Heart left ventricle (tissue), 13 donors: ENCODE measurements around the gene CSTA.

Experiments
- POLR2A ChIP-seq, 2 donors: fragments of 450-650 bp; IDR thresholded peaks; one replicate each; pipeline ENCODE4 v1.6.1; 2017; ENCODE audit warnings: antibody characterized with exemption in 2 of 2, mild to moderate bottlenecking in 2 of 2, moderate library complexity in 2 of 2
- TF ChIP-seq, protein P1 (sequence below), 12 donors: fragments of 200-600 bp; sonication (generic) in 4 of 12; IDR thresholded peaks; one replicate each; pipeline versions ENCODE4 v1.5.0 to v1.8.0; 2018 to 2022; ENCODE audit warnings: antibody characterized with exemption in 12 of 12, mild to moderate bottlenecking in 5 of 12
- donor health status: ischemic (EF 13 %, LVEDD 7.1; RV severe dilation, severe dysfunction).
- donor health status: DM: no; HTN: yes; CAD: no.
- donor health status: DM: no; HTN: no; CAD: no.
- donor health status: ischemic (EF 25% LVEDD 6.9; RV normal size, moderate dysfunction).
- donor health status: ischemic (EF 25% LVEDD 5.7; RV mildly dilated, moderate dysfunction).
- donor health status: ischemic (EF 35%, LVEDD 5.7; RV mildly dilated, moderate dysfunction).
- donor health status: nonischemic (EF 11% LVEDD 7.7; RV severe dilation, severe dysfunction).
- donor health status: DM: yes; HTN: yes; CAD: no.
- donor health status: PGD.
- donor health status: ischemic (EF 29% LVEDD 5.4; RV normal size, mild dysfunction).
- donor health status: nonischemic (EF 23%, LVEDD 6.1; RV moderate dilation, normal function).

DNA sequence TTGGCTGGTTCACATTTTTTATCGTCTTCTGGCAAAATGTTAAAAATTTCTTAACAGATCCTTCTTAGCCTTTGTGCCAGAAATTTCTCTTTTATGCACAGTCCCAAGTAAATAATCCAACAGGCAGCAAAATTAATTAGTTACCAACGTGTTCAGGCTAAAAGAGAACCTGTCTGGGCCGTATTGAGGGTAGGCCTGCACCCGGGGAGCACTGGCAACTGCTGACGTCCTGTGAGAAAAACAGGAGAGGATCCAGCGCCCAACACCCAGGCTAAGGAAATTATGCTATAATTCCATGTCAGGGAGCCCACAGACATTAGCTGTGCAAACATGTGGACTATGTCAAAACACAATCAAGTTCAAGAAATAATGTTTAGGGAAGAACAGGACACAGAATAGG lies 30.7 kb upstream of the CSTA start:
- no peak for TF ChIP-seq POLR2A (IDR thresholded peaks at IDR 0.05)
- TF ChIP-seq, protein P1, sequence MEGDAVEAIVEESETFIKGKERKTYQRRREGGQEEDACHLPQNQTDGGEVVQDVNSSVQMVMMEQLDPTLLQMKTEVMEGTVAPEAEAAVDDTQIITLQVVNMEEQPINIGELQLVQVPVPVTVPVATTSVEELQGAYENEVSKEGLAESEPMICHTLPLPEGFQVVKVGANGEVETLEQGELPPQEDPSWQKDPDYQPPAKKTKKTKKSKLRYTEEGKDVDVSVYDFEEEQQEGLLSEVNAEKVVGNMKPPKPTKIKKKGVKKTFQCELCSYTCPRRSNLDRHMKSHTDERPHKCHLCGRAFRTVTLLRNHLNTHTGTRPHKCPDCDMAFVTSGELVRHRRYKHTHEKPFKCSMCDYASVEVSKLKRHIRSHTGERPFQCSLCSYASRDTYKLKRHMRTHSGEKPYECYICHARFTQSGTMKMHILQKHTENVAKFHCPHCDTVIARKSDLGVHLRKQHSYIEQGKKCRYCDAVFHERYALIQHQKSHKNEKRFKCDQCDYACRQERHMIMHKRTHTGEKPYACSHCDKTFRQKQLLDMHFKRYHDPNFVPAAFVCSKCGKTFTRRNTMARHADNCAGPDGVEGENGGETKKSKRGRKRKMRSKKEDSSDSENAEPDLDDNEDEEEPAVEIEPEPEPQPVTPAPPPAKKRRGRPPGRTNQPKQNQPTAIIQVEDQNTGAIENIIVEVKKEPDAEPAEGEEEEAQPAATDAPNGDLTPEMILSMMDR (IDR thresholded peaks at IDR 0.05) = no peak
